ENCODE measurements around the gene SYT9.

Gene SYT9

DNA sequence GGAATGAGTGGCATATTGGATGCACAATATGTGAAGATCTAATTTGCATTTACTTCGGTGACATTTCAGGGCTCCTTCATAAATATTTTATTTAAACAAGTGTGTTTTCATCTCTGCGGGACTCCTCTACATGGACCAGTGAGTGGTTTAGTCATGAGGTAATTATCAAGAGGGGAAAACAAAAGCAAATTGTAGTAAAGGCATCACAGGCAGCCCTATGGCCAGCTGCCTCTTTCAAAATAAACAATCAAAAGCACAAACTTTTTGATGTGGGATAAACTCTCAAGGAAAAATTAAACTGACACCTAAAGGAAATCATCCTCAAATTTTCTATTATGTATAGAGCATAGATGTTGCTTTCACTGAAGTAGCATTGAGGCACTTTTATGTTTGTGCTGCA, 6.0 kb downstream of the SYT9 start (continued):
- TF ChIP-seq ZNF514 (tag by site-specific recombination; IDR thresholded peaks at IDR 0.05) (no peak), ZNF148 (tag by site-specific recombination; IDR thresholded peaks at IDR 0.05; ENCODE audit: borderline replicate concordance) (no peak), ZNF274 (IDR thresholded peaks at IDR 0.05; ENCODE audit: low read length) (no peak), ZNF274 (tag by site-specific recombination; IDR thresholded peaks at IDR 0.05; ENCODE audit: borderline replicate concordance) (no peak), TCF7L2 (IDR thresholded peaks at IDR 0.05; ENCODE audit: borderline replicate concordance, low read depth, low read length) (peak; percentile 63; the same call in 1 of the 2 replicates), IKZF3 (tag by site-specific recombination; IDR thresholded peaks at IDR 0.05) (no peak), EGR2 (tag by site-specific recombination; IDR thresholded peaks at IDR 0.05; ENCODE audit: low read depth) (no peak), ZNF837 (tag by site-specific recombination; IDR thresholded peaks at IDR 0.05) (no peak), FEZF1 (tag by site-specific recombination; IDR thresholded peaks at IDR 0.05) (peak; percentile 53; the same call in 1 of the 2 replicates), ZNF777 (tag by site-specific recombination; IDR thresholded peaks at IDR 0.05; ENCODE audit: borderline replicate concordance) (no peak), ZNF184 (tag by site-specific recombination; IDR thresholded peaks at IDR 0.05) (no peak), ZNF785 (tag by site-specific recombination; IDR thresholded peaks at IDR 0.05) (no peak), ZNF664 (tag by site-specific recombination; IDR thresholded peaks at IDR 0.05) (no peak), ZBTB7A (tag by site-specific recombination; IDR thresholded peaks at IDR 0.05; ENCODE audit: low read depth) (no peak), ZSCAN30 (tag by site-specific recombination; IDR thresholded peaks at IDR 0.05) (no peak), ZNF157 (tag by site-specific recombination; IDR thresholded peaks at IDR 0.05) (no peak), ZNF24 (tag by site-specific recombination; IDR thresholded peaks at IDR 0.05) (no peak), PRDM10 (tag by site-specific recombination; IDR thresholded peaks at IDR 0.05) (no peak)
- TF ChIP-seq, protein P1, sequence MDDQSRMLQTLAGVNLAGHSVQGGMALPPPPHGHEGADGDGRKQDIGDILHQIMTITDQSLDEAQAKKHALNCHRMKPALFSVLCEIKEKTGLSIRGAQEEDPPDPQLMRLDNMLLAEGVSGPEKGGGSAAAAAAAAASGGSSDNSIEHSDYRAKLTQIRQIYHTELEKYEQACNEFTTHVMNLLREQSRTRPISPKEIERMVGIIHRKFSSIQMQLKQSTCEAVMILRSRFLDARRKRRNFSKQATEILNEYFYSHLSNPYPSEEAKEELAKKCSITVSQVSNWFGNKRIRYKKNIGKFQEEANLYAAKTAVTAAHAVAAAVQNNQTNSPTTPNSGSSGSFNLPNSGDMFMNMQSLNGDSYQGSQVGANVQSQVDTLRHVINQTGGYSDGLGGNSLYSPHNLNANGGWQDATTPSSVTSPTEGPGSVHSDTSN (CRISPR knock-in tag; IDR thresholded peaks at IDR 0.05), result no peak
- TF ChIP-seq, protein P2, sequence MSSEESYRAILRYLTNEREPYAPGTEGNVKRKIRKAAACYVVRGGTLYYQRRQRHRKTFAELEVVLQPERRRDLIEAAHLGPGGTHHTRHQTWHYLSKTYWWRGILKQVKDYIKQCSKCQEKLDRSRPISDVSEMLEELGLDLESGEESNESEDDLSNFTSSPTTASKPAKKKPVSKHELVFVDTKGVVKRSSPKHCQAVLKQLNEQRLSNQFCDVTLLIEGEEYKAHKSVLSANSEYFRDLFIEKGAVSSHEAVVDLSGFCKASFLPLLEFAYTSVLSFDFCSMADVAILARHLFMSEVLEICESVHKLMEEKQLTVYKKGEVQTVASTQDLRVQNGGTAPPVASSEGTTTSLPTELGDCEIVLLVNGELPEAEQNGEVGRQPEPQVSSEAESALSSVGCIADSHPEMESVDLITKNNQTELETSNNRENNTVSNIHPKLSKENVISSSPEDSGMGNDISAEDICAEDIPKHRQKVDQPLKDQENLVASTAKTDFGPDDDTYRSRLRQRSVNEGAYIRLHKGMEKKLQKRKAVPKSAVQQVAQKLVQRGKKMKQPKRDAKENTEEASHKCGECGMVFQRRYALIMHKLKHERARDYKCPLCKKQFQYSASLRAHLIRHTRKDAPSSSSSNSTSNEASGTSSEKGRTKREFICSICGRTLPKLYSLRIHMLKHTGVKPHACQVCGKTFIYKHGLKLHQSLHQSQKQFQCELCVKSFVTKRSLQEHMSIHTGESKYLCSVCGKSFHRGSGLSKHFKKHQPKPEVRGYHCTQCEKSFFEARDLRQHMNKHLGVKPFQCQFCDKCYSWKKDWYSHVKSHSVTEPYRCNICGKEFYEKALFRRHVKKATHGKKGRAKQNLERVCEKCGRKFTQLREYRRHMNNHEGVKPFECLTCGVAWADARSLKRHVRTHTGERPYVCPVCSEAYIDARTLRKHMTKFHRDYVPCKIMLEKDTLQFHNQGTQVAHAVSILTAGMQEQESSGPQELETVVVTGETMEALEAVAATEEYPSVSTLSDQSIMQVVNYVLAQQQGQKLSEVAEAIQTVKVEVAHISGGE (tag by site-specific recombination; conservative IDR thresholded peaks at IDR 0.05; ENCODE audit: low read depth), result no peak
- TF ChIP-seq, protein P3, sequence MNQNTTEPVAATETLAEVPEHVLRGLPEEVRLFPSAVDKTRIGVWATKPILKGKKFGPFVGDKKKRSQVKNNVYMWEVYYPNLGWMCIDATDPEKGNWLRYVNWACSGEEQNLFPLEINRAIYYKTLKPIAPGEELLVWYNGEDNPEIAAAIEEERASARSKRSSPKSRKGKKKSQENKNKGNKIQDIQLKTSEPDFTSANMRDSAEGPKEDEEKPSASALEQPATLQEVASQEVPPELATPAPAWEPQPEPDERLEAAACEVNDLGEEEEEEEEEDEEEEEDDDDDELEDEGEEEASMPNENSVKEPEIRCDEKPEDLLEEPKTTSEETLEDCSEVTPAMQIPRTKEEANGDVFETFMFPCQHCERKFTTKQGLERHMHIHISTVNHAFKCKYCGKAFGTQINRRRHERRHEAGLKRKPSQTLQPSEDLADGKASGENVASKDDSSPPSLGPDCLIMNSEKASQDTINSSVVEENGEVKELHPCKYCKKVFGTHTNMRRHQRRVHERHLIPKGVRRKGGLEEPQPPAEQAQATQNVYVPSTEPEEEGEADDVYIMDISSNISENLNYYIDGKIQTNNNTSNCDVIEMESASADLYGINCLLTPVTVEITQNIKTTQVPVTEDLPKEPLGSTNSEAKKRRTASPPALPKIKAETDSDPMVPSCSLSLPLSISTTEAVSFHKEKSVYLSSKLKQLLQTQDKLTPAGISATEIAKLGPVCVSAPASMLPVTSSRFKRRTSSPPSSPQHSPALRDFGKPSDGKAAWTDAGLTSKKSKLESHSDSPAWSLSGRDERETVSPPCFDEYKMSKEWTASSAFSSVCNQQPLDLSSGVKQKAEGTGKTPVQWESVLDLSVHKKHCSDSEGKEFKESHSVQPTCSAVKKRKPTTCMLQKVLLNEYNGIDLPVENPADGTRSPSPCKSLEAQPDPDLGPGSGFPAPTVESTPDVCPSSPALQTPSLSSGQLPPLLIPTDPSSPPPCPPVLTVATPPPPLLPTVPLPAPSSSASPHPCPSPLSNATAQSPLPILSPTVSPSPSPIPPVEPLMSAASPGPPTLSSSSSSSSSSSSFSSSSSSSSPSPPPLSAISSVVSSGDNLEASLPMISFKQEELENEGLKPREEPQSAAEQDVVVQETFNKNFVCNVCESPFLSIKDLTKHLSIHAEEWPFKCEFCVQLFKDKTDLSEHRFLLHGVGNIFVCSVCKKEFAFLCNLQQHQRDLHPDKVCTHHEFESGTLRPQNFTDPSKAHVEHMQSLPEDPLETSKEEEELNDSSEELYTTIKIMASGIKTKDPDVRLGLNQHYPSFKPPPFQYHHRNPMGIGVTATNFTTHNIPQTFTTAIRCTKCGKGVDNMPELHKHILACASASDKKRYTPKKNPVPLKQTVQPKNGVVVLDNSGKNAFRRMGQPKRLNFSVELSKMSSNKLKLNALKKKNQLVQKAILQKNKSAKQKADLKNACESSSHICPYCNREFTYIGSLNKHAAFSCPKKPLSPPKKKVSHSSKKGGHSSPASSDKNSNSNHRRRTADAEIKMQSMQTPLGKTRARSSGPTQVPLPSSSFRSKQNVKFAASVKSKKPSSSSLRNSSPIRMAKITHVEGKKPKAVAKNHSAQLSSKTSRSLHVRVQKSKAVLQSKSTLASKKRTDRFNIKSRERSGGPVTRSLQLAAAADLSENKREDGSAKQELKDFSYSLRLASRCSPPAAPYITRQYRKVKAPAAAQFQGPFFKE (tag by site-specific recombination; IDR thresholded peaks at IDR 0.05; ENCODE audit: borderline replicate concordance), result no peak
